Measurements from ENCODE around the gene ABCC12. TPM values are rescaled to one million over a fixed set of nuclear protein-coding genes. Genes with fewer than 3 reads are reported as not detected.

The ABCC12 gene
- total RNA-seq, 1 donor from 2014 or later, result 0.06 TPM

DNA sequence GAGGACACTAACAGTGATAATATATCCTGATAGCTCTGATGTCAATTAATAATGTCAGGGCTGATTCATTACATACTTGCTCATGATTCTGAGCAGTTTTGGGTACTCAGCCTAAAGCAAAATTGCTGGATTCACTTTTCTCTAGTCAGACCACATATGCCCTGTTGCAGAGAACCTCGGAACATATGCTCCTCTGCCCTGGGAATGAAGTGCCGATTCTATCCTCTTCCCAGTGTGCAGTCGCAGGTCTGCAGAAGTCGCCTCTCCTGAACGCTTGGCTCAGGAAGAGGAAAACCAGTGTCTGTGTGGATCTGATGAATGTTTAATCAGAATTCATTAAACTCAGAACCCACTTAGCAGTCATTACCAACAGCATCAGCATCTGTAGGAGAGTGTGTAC is 34.5 kb downstream of the ABCC12 start:
- no peak for TF ChIP-seq EZH2phosphoT487 (IDR thresholded peaks at IDR 0.05)
- TF ChIP-seq, protein P1, sequence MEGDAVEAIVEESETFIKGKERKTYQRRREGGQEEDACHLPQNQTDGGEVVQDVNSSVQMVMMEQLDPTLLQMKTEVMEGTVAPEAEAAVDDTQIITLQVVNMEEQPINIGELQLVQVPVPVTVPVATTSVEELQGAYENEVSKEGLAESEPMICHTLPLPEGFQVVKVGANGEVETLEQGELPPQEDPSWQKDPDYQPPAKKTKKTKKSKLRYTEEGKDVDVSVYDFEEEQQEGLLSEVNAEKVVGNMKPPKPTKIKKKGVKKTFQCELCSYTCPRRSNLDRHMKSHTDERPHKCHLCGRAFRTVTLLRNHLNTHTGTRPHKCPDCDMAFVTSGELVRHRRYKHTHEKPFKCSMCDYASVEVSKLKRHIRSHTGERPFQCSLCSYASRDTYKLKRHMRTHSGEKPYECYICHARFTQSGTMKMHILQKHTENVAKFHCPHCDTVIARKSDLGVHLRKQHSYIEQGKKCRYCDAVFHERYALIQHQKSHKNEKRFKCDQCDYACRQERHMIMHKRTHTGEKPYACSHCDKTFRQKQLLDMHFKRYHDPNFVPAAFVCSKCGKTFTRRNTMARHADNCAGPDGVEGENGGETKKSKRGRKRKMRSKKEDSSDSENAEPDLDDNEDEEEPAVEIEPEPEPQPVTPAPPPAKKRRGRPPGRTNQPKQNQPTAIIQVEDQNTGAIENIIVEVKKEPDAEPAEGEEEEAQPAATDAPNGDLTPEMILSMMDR (IDR thresholded peaks at IDR 0.05), result no peak
- TF ChIP-seq EZH2 (IDR thresholded peaks at IDR 0.05), result no peak
- H3K9me3 Mint-ChIP-seq, result no peaks in the 10 kb centered on the region

DNA sequence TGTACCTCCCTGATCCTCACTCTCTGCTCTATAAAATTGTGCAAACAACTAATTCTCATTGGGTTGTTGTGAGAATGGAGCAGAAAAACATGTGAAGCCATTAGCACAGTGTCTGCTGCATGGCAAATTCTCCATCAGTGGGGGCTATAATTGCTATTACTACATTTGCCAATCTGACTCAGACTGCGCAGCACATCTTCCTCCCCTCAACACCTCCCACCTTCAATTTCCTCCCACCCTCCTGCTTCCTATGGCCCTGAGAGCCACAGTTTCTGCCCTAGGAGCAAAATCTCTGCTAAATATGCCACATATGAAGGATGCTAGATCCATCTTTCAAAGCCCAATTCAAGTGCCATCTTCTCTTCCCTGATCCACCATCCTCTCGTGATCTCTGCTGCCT is 37.0 kb downstream of the ABCC12 start:
- Histone ChIP-seq H3K27ac (no peak overlapping the region), H4K20me1 (ENCODE audit: low read depth) (no peaks in the 10 kb centered on the region), H2AFZ (replicated peaks) (no peak overlapping the region), H3K27me3 (no peaks in the 10 kb centered on the region), H3K9me3 (ENCODE audit: low read depth) (no peaks in the 10 kb centered on the region), H3F3A (ENCODE audit: low read depth) (no peaks in the 10 kb centered on the region), H3K36me3 (no peaks in the 10 kb centered on the region), H3K79me2 (ENCODE audit: low read depth) (no peaks in the 10 kb centered on the region), H3K4me3 (no peak overlapping the region), H3K4me2 (no peak overlapping the region), H3K4me1 (no peaks in the 10 kb centered on the region), H3K9ac (no peak overlapping the region)
- Mint-ChIP-seq H3K27ac (no peak overlapping the region), H3K27me3 (ENCODE audit: insufficient read depth, low read depth) (peaks cover 7% of the 10 kb centered on the region), H3K36me3 (no peaks in the 10 kb centered on the region), H3K9me3 (no peaks in the 10 kb centered on the region), H3K4me3 (no peak overlapping the region), H3K4me1 (peaks cover 12% of the 10 kb centered on the region)
- TF ChIP-seq EZH2 (IDR thresholded peaks at IDR 0.05) (no peak), EZH2phosphoT487 (IDR thresholded peaks at IDR 0.05) (no peak)
- TF ChIP-seq, protein P1 (IDR thresholded peaks at IDR 0.05), result no peak
- DNase-seq (ENCODE audit: low spot score), result no peak

More for the DNA sequence above, 34.5 kb downstream of the ABCC12 start:
- DNase-seq (ENCODE audit: low spot score), result no peak
- Histone ChIP-seq H3K4me2 (no peak overlapping the region), H3K9ac (no peak overlapping the region), H3K4me1 (no peaks in the 10 kb centered on the region), H3K4me3 (no peak overlapping the region), H3K79me2 (ENCODE audit: low read depth) (no peaks in the 10 kb centered on the region), H2AFZ (replicated peaks) (no peak overlapping the region), H3K9me3 (ENCODE audit: low read depth) (no peaks in the 10 kb centered on the region), H3K27ac (no peak overlapping the region), H3K36me3 (no peaks in the 10 kb centered on the region), H3K27me3 (no peaks in the 10 kb centered on the region), H4K20me1 (ENCODE audit: low read depth) (no peaks in the 10 kb centered on the region), H3F3A (ENCODE audit: low read depth) (no peaks in the 10 kb centered on the region)
- Mint-ChIP-seq H3K27ac (no peak overlapping the region), H3K36me3 (no peaks in the 10 kb centered on the region), H3K27me3 (ENCODE audit: insufficient read depth, low read depth) (peaks cover 4% of the 10 kb centered on the region), H3K4me3 (no peak overlapping the region), H3K4me1 (peaks cover 17% of the 10 kb centered on the region)

DNA sequence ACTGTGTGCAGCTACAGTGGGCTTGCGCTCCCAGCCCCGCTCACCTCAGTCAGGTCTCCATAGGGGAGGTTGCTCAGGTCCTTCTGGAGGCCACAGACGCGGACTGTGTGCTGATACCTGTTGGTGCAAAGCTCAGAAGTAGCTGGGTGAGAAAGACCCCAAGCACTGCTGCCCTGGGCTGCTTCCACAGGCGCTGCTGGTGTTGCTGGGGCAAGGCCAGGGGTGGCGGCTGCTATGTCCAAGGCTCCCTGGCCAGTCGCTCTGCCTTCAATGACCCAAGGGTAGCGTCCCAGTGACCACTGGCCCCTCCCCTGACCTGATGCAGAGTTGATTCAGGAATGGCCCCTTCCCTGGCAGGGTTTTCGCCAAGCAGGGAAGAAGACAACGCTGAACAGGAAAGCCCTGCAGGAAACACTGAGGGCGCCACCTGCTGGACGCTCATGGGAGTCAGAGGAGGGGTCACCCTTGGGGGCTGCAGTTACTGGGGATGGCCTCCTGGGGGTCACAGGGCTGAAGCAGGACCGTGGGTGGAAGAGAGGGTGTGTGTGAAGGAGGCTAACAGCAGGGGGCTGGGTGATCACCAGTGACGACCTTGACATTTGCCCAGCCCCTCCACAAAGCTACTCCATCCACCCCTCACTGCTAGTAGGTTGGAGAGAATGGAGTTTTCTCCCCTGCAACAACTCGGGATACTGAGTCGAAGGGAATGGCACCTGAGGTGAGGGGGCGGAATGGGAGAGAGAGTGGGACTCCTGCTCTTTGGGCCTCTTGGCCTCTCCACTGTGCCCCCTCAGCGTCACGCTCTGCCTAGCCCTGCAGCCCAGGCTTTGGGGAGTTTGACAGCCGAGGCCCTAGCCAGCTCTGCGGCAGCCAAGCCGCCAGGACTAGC is 38.3 kb downstream of the ABCC12 start:
- H3K27ac Mint-ChIP-seq, result no peak overlapping the region
- peak overlapping the region; percentile 100 for H2AFZ ChIP-seq (replicated peaks)
- H3K4me3 ChIP-seq, result no peak overlapping the region
- TF ChIP-seq, protein P1 (IDR thresholded peaks at IDR 0.05), result peak; percentile 99
- TF ChIP-seq EZH2phosphoT487 (IDR thresholded peaks at IDR 0.05), result no peak
- H3K27me3 Mint-ChIP-seq (ENCODE audit: insufficient read depth, low read depth), result peaks cover 7% of the 10 kb centered on the region
- H3K27ac ChIP-seq, result no peak overlapping the region
- DNase-seq (ENCODE audit: low spot score), result peak; percentile 89
- H3K4me1 Mint-ChIP-seq, result peaks cover 2% of the 10 kb centered on the region
- no peak overlapping the region for H3K4me2 ChIP-seq
- H3K27me3 ChIP-seq, result no peaks in the 10 kb centered on the region
- H3K4me3 Mint-ChIP-seq, result no peak overlapping the region
- no peaks in the 10 kb centered on the region for H3K36me3 ChIP-seq
- no peaks in the 10 kb centered on the region for H3F3A ChIP-seq (ENCODE audit: low read depth)
- H3K9me3 Mint-ChIP-seq, result no peaks in the 10 kb centered on the region
- no peaks in the 10 kb centered on the region for H3K4me1 ChIP-seq
- H4K20me1 ChIP-seq (ENCODE audit: low read depth), result no peaks in the 10 kb centered on the region
- no peaks in the 10 kb centered on the region for H3K36me3 Mint-ChIP-seq
- no peaks in the 10 kb centered on the region for H3K9me3 ChIP-seq (ENCODE audit: low read depth)
- H3K79me2 ChIP-seq (ENCODE audit: low read depth), result no peaks in the 10 kb centered on the region
- no peak overlapping the region for H3K9ac ChIP-seq
